ENCODE results near the gene EIF5AL1.
A peak's percentile ranks its signal among the peaks of the same experiment; 100 is the strongest.
"Not testable (repeated sequence)": the region's sequence is repeated elsewhere in the genome, so short reads cannot be mapped to it uniquely, and the experiment has no call there.

EIF5AL1 gene
- long read RNA-seq, result 0 reads

DNA sequence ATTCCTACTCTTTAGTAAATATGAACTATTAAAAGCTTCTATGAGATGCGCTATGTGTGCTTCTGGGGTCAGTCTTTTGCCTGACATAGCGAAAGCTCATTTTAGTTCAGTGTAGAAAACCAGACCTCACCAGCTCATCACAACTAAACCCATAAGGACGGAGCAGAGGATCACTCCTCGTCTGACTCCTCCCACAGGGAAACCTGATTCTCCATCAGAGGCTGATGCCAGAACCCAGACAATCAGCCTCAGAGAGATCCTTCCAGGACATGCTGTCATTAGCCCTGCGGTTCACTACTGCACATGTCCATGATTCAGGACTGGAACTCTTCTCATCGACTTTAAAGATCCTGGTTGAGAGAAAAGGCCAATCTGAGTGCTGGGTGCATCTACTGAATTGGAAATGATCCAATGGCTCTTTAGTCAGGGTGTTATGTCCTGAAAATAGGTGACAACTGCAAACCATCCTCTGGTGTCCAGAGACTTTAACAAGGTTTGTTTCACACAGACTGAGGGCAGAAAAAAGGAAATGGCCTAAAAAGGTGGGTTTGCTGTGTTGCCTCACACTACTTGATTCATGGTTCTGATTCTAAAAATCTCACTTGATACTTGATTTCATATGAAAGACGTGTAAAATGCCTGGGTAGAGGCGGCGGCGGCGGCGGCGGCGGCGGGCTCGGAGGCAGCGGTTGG lies at the start of gene EIF5AL1:
Gene EIF5AL1, plus strand, starts transcription at position 643 of the 693 bp plus-strand sequence. CDS start 117 bp downstream, outside the sequence.
- H3K27ac ChIP-seq (replicated peaks); H3K4me3 ChIP-seq (replicated peaks; ENCODE audit: insufficient read depth, low read length); DNase-seq (ENCODE audit: low read depth in 1 of 2, low spot score in 1 of 2); H3K27me3 ChIP-seq (ENCODE audit: insufficient read depth, poor library complexity, severe bottlenecking): not testable (repeated sequence)

DNA sequence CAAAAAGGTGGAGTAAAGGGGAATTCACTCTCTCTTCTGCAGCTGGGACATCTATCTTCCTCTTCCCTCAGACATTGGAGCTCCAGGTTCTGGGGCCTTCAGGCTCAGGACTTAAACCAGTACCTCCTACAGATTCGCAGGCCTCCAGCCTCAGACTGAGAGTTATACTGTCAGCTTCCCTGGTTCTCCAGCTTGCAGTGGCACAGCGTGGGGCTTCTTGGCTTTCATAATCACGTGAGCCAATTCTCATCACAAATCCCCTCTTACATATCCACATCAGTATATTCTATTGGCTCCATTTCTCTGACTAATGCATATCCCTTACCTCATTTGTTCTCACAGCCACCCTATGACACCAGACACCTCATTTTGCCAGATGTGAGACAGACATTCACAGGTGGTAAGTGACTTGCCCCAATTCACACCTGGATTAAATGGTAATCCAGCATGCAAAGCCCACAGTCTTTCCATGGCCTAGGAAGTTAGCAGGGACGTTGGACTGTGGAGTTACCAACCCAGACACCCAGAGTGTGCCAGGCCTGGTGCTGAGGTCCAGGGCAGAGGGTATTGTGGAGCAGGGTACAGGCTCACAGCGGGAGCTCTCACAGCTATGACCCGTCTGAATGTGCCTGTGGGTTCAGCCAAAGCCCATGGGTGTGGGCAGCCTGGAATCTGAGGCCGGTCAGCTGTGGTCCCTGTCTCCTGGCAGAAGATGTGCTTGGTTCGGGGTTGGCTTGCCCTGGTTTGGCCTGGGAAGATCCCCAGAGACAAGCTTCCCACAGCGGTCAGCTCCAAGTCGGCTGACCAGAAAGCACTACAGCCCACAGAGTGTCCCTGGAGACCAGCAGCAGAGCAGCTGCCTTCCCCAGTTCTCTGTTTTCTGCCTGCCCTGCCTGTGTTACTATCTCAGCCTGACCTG lies 48.5 kb upstream of the EIF5AL1 start:
- DNase-seq (ENCODE audit: low read depth in 1 of 2, low spot score in 1 of 2), result no peak
- TF ChIP-seq, protein P1, sequence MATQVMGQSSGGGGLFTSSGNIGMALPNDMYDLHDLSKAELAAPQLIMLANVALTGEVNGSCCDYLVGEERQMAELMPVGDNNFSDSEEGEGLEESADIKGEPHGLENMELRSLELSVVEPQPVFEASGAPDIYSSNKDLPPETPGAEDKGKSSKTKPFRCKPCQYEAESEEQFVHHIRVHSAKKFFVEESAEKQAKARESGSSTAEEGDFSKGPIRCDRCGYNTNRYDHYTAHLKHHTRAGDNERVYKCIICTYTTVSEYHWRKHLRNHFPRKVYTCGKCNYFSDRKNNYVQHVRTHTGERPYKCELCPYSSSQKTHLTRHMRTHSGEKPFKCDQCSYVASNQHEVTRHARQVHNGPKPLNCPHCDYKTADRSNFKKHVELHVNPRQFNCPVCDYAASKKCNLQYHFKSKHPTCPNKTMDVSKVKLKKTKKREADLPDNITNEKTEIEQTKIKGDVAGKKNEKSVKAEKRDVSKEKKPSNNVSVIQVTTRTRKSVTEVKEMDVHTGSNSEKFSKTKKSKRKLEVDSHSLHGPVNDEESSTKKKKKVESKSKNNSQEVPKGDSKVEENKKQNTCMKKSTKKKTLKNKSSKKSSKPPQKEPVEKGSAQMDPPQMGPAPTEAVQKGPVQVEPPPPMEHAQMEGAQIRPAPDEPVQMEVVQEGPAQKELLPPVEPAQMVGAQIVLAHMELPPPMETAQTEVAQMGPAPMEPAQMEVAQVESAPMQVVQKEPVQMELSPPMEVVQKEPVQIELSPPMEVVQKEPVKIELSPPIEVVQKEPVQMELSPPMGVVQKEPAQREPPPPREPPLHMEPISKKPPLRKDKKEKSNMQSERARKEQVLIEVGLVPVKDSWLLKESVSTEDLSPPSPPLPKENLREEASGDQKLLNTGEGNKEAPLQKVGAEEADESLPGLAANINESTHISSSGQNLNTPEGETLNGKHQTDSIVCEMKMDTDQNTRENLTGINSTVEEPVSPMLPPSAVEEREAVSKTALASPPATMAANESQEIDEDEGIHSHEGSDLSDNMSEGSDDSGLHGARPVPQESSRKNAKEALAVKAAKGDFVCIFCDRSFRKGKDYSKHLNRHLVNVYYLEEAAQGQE (IDR thresholded peaks at IDR 0.05; ENCODE audit: insufficient replicate concordance, low read depth), result no peak
- TF ChIP-seq POLR2AphosphoS5 (IDR thresholded peaks at IDR 0.05; ENCODE audit: low read depth) (no peak), SPI1 (IDR thresholded peaks at IDR 0.05; ENCODE audit: borderline replicate concordance, low read depth) (no peak), GABPA (IDR thresholded peaks at IDR 0.05; ENCODE audit: low read depth) (no peak)
- TF ChIP-seq, protein P2, sequence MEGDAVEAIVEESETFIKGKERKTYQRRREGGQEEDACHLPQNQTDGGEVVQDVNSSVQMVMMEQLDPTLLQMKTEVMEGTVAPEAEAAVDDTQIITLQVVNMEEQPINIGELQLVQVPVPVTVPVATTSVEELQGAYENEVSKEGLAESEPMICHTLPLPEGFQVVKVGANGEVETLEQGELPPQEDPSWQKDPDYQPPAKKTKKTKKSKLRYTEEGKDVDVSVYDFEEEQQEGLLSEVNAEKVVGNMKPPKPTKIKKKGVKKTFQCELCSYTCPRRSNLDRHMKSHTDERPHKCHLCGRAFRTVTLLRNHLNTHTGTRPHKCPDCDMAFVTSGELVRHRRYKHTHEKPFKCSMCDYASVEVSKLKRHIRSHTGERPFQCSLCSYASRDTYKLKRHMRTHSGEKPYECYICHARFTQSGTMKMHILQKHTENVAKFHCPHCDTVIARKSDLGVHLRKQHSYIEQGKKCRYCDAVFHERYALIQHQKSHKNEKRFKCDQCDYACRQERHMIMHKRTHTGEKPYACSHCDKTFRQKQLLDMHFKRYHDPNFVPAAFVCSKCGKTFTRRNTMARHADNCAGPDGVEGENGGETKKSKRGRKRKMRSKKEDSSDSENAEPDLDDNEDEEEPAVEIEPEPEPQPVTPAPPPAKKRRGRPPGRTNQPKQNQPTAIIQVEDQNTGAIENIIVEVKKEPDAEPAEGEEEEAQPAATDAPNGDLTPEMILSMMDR (IDR thresholded peaks at IDR 0.05; ENCODE audit: insufficient read depth, low read length), result no peak
- H3K27me3 ChIP-seq (ENCODE audit: insufficient read depth, poor library complexity, severe bottlenecking), result no peaks in the 10 kb centered on the region
- H3K27ac ChIP-seq (replicated peaks), result no peak overlapping the region
- H3K4me3 ChIP-seq (replicated peaks; ENCODE audit: insufficient read depth, low read length), result no peak overlapping the region

- TF ChIP-seq, protein P1 (IDR thresholded peaks at IDR 0.05; ENCODE audit: insufficient replicate concordance, low read depth), result no peak
- no peak for TF ChIP-seq GABPA (IDR thresholded peaks at IDR 0.05; ENCODE audit: low read depth)
- no peak for TF ChIP-seq SPI1 (IDR thresholded peaks at IDR 0.05; ENCODE audit: borderline replicate concordance, low read depth)
- TF ChIP-seq, protein P2 (IDR thresholded peaks at IDR 0.05; ENCODE audit: insufficient read depth, low read length), result no peak
- TF ChIP-seq POLR2AphosphoS5 (IDR thresholded peaks at IDR 0.05; ENCODE audit: low read depth), result no peak
- H3K4me3 ChIP-seq (replicated peaks; ENCODE audit: insufficient read depth, low read length), result no peak overlapping the region
These were observed 47.0 kb upstream of the EIF5AL1 start for GRCh38 chr10:79465341-79465740.

DNA sequence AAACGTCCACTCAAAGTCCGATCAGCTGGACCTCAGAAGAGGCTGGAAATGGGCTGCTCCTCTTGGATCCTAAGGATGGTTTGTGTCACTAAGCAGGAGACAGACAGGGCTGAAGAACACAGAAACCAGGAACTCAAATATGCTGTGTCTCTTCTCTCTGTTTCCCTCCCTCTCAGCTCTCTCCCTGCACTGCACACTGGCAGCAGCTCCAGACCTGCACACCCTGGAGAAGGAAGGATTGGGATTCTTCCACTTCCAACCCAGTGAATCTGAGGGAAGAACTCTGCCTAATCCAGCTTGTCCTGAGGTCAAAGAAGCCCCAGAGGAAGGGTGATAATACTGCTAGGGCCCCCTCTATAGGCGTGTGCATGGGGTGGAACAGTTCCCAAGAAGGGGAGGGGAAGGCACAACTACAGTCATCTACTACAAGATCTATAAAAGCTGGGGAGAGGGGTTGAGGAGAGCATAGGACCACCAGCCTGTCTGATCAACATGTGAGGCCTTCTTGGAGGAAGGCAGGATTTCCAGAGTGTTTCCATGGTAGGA lies 44.2 kb upstream of the EIF5AL1 start:
- Histone ChIP-seq H3K27ac (replicated peaks) (peak overlapping the region; percentile 76), H3K4me3 (replicated peaks; ENCODE audit: insufficient read depth, low read length) (no peak overlapping the region), H3K27me3 (ENCODE audit: insufficient read depth, poor library complexity, severe bottlenecking) (no peaks in the 10 kb centered on the region)
- TF ChIP-seq, protein P1 (IDR thresholded peaks at IDR 0.05; ENCODE audit: insufficient replicate concordance, low read depth), result peak; percentile 26
- TF ChIP-seq GABPA (IDR thresholded peaks at IDR 0.05; ENCODE audit: low read depth), result no peak
- no peak for DNase-seq (ENCODE audit: low read depth in 1 of 2, low spot score in 1 of 2)

More at GRCh38 chr10:79465341-79465740, 47.0 kb upstream of the EIF5AL1 start:
- DNase-seq (ENCODE audit: low read depth in 1 of 2, low spot score in 1 of 2), result no peak
- H3K27me3 ChIP-seq (ENCODE audit: insufficient read depth, poor library complexity, severe bottlenecking), result no peaks in the 10 kb centered on the region
- no peak overlapping the region for H3K27ac ChIP-seq (replicated peaks)

All from HL-60 (cell line).